Measurements from ENCODE around the gene GNAZ. TPM values are rescaled to one million over a fixed set of nuclear protein-coding genes. Genes with fewer than 3 reads are reported as not detected.

GNAZ gene
- total and polyA plus RNA-seq, 12 donors = 3.0 to 70.8 (median 9.4) TPM

DNA sequence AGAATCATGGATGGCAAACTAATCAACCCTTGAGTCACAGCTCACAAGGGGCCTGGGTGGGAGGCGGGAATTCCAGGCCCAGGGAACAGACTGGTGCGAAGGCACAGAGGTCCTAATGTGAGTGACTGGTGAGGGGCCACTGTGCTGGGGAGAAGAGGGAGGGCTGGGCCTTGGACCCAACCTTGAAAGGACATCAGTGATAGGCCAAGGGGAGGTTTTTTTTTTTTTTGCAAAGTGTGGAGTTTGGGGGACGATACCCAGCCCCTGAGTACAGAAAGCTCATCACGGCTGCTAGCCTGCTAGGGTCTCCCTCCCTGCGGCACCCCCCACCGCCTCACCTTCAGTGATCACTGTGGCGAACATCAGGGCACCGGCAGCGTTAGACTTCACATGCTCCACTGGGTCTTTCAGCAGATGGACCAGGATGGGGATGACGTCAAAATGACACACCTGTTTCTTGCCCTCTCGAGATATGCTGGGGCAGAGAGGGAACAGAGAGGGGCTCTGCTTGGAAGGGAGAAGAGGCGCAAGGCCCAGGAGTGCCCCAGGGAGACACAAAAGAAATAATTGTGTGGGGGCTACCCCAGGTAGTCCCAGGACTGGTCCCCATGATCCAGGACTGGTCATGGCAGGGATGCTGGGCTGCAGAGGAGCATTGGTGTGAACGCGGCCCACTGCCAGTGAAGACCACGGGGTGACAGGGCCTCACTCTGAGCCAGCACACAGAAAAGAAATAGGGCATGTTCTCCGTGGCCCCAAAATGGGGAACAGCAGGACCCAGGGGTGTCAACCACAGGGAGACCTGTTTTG is 8.6 kb upstream of the GNAZ start:
- Histone ChIP-seq H3K27ac (no peak overlapping the region), H3K27me3 (no peaks in the 10 kb centered on the region), H3K4me3 (no peak overlapping the region), H3K36me3 (replicated peaks in 1 of 2) (no peaks in the 10 kb centered on the region), H3K9me3 (replicated peaks in 1 of 3) (no peaks in the 10 kb centered on the region), H3K4me1 (replicated peaks in 1 of 2) (no peaks in the 10 kb centered on the region)
- peak in 3 of 7 donors; percentile 2 to 8 (median 4) for DNase-seq
- intact Hi-C loops (cut with DNase I) = no loop called here
- TF ChIP-seq, protein P1, sequence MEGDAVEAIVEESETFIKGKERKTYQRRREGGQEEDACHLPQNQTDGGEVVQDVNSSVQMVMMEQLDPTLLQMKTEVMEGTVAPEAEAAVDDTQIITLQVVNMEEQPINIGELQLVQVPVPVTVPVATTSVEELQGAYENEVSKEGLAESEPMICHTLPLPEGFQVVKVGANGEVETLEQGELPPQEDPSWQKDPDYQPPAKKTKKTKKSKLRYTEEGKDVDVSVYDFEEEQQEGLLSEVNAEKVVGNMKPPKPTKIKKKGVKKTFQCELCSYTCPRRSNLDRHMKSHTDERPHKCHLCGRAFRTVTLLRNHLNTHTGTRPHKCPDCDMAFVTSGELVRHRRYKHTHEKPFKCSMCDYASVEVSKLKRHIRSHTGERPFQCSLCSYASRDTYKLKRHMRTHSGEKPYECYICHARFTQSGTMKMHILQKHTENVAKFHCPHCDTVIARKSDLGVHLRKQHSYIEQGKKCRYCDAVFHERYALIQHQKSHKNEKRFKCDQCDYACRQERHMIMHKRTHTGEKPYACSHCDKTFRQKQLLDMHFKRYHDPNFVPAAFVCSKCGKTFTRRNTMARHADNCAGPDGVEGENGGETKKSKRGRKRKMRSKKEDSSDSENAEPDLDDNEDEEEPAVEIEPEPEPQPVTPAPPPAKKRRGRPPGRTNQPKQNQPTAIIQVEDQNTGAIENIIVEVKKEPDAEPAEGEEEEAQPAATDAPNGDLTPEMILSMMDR (IDR thresholded peaks at IDR 0.05) = no peak
- TF ChIP-seq POLR2A (IDR thresholded peaks at IDR 0.05) = no peak
- WGBS, 4 donors = 90 to 95% (median 93%) methylated on average over 15 to 16 of the region's 16 CpGs

DNA sequence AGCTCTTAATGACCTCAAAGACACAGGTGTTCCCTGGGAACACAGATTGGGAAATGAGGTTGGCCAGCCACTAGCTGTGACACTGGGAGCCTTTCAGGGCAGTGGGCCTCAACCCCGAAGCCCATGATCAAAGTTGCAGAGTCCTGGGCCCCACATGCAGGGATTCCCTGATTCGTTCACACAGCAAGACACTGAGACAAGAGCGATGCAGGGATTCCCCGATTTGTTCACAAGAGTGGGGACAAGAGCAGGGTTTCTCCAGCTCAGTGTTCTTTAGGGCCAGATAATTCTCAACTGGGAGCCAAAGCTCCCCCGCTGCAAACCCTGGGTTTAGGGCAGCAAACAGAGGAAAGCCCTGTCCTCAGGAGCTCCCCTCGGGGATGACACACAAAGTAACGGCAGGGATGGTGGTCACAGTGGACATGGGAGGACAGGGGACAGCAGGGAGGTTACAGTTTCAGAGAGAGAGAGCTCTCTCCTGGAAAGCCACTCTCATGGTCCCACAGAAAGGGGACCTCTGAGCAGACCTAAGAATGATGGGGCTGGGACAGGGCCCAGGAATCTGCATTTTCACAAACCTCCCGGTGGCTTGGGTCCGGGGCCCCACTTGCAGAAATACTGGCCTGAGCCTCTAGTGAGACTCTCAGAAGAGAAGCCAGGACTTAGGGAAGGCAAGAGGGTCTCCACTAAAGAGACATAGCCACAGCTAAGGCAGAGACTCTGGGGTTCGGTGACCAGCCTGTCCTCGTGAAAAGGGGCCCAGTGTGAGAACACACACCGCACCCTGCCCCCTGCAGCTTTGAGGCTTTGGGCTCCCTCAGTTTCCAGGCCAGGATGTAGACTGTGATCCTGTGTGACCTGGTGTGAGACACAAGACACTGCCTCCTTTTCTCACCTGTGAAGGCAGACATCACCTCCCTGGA is 7.4 kb upstream of the GNAZ start:
- intact Hi-C loops (cut with DNase I) = no loop called here
- no peak for TF ChIP-seq POLR2A (IDR thresholded peaks at IDR 0.05)
- TF ChIP-seq, protein P1 (IDR thresholded peaks at IDR 0.05) = no peak
- 92 to 95% (median 92%) methylated on average over 6 to 12 of the region's 12 CpGs for WGBS, 4 donors
- Histone ChIP-seq H3K4me1 (replicated peaks in 1 of 2) (no peaks in the 10 kb centered on the region), H3K4me3 (no peak overlapping the region), H3K36me3 (replicated peaks in 1 of 2) (no peaks in the 10 kb centered on the region), H3K27ac (no peak overlapping the region), H3K27me3 (no peaks in the 10 kb centered on the region), H3K9me3 (replicated peaks in 1 of 3) (no peaks in the 10 kb centered on the region)
- peak in 2 of 7 donors; percentile 5 to 7 for DNase-seq

DNA sequence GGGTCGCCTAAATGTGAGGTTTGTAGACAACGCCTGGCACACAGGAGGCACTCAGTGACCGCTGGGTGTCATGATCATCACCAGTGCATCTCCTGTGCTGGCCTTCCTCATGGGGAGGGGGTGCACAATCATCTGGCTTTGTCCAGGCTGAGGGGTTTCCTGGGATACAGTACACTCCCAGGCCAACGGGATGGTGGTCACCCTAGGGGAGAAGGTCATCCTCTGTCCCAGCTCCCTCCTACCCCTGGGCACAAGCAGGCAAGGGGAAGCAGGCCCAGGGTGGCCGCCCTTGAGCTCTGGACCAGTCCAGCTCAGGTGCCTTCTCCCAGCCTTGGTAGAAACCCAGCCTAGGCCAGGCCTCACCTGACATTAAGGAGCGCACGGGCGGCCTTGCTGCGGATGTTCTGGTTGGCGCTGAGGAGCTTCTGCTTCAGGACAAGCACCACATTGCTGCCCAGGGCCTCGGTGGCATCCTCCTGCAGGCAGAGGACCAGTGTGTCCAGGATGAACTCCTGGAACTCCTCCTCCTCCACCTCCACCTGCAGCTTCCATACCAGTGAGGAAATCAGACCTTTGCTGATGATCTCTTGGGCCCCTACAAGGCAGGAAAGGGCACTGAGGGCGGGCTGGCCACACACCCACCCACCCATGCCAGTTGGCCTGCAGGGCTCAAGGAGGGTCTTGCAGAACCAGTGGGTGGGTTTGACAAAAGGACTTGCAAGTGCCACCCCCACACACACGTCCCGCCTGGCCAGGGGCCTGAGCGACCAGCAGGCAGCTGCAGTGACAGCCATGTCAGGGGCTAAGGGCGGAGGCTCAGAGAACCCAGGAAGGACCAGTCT is 6.6 kb upstream of the GNAZ start:
- intact Hi-C loops (cut with DNase I) = no loop called here
- DNase-seq = peak in 4 of 7 donors; percentile 3 to 49 (median 9)
- WGBS, 4 donors = 94 to 100% (median 97%) methylated on average over 6 to 16 of the region's 16 CpGs
- Histone ChIP-seq H3K4me3 (no peak overlapping the region), H3K27ac (no peak overlapping the region), H3K27me3 (no peaks in the 10 kb centered on the region), H3K4me1 (replicated peaks in 1 of 2) (no peaks in the 10 kb centered on the region), H3K9me3 (replicated peaks in 1 of 3) (no peaks in the 10 kb centered on the region), H3K36me3 (replicated peaks in 1 of 2) (no peaks in the 10 kb centered on the region)
- TF ChIP-seq POLR2A (IDR thresholded peaks at IDR 0.05) = no peak
- TF ChIP-seq, protein P1 (IDR thresholded peaks at IDR 0.05) = no peak
